ENCODE measurements around the gene TP53BP1.
A peak's percentile ranks its signal among the peaks of the same experiment; 100 is the strongest.
"Not testable (repeated sequence)": the region's sequence is repeated elsewhere in the genome, so short reads cannot be mapped to it uniquely, and the experiment has no call there.

Gene TP53BP1

GRCh38 chr15:43492673-43493601 lies at the start of gene TP53BP1:
TP53BP1 (minus strand) TSS chr15:43493156; CDS start chr15:43493043, 113 bp downstream.
- peak; percentile 97 for DNase-seq

DNA sequence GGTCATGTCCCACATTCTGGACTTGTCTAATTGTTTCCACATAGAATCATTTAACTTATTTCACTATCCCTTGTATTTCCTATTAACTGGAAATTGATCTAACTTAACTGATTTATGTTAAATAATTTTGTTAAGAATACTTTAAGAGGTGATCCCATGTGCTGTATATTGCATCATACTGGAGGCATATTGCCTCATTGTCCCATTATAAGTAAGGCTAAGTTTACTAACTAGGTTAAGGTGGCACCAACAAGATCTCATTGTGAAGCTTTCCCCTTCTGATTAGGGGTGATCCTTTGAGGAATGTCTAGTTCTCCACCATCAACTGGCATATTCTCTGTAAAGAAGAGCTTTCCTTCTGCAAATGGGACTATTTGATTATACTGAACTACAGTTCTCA lies 48.8 kb upstream of the TP53BP1 start:
- DNase-seq: no peak

GRCh38 chr15:43538091-43538490 lies 45.1 kb upstream of the TP53BP1 start:
- DNase-seq: no peak

GRCh38 chr15:43534897-43535296 lies 41.9 kb upstream of the TP53BP1 start:
- no peak for DNase-seq

DNA sequence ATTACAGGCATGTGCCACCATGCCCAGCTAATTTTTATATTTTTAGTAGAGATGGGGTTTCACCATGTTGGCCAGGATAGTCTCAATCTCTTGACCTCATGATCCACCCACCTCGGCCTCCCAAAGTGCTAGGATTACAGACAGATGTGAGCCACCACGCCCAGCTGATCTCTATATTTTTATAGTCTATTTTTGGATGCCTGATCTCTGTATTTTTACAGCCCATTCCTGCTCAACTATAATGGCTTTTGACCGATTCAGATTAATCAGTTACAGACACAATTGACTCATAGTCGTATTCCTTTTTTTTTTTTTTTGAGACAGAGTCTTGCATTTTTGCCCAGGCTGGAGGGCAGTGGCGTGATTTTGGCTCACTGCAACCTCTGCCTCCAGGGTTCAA lies 39.9 kb upstream of the TP53BP1 start:
- DNase-seq: not testable (repeated sequence)

- no peak for DNase-seq
These were observed 38.2 kb upstream of the TP53BP1 start for GRCh38 chr15:43531018-43531670.

DNA sequence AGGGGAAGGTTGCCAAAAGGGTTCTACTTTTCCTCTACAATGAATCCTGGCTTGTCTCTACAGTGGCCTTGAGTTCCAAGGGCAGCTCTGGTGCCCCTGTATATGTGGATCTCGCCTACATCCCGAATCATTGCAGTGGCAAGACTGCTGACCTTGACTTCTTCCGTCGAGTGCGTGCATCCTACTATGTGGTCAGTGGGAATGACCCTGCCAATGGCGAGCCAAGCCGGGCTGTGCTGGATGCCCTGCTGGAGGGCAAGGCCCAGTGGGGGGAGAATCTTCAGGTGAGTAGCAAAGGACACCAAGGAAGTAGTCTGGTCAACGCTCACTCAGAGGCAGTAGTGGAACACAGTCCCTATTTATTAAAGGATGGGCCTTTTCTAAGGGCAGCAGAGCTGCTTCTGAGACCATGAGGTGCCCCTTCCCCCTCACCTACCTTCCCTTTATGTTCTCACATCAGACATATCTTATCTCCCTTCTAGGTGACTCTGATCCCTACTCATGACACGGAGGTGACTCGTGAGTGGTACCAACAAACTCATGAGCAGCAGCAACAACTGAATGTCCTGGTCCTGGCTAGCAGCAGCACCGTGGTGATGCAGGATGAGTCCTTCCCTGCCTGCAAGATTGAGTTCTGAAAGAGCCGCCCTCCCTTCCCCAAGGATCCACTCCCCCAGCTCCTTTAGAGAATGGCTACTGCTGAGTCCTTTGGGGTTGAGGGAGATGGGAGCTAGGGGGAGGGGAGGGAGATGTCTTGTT lies 36.8 kb upstream of the TP53BP1 start:
- DNase-seq: no peak

GRCh38 chr15:43529141-43529540 lies 36.2 kb upstream of the TP53BP1 start:
- peak; percentile 2 for DNase-seq

DNA sequence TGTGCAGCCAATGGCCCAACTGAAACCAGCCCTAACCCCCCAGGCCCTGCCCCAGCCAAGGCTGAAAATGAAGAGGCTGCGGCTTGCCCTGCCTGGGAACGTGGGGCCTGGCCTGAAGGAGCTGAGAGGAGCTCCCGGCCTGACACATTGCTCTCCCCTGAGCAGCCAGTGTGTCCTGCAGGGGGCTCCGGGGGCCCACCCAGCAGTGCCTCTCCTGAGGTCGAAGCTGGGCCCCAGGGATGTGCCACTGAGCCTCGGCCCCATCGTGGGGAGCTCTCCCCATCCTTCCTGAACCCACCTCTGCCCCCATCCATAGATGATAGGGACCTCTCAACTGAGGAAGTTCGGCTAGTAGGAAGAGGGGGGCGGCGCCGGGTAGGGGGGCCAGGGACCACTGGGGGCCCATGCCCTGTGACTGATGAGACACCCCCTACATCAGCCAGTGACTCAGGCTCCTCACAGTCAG lies 35.6 kb upstream of the TP53BP1 start:
- peak; percentile 12 for DNase-seq

- peak; percentile 15 for DNase-seq
These were observed 35.0 kb upstream of the TP53BP1 start for GRCh38 chr15:43527802-43528541.

DNA sequence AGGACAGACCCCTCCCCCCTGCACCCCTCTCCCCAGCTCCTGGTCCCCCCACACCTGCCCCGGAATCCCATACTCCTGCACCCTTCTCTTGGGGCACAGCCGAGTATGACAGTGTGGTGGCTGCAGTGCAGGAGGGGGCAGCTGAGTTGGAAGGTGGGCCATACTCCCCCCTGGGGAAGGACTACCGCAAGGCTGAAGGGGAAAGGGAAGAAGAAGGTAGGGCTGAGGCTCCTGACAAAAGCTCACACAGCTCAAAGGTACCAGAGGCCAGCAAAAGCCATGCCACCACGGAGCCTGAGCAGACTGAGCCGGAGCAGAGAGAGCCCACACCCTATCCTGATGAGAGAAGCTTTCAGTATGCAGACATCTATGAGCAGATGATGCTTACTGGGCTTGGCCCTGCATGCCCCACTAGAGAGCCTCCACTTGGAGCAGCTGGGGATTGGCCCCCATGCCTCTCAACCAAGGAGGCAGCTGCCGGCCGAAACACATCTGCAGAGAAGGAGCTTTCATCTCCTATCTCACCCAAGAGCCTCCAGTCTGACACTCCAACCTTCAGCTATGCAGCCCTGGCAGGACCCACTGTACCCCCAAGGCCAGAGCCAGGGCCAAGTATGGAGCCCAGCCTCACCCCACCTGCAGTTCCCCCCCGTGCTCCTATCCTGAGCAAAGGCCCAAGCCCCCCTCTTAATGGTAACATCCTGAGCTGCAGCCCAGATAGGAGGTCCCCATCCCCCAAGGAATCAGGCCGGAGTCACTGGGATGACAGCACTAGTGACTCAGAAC lies 34.3 kb upstream of the TP53BP1 start:
- peak; percentile 19 for DNase-seq

GRCh38 chr15:43526261-43526930 lies 33.4 kb upstream of the TP53BP1 start:
- peak; percentile 17 for DNase-seq

GRCh38 chr15:43525131-43525530 lies 32.2 kb upstream of the TP53BP1 start:
- DNase-seq: peak; percentile 18

DNA sequence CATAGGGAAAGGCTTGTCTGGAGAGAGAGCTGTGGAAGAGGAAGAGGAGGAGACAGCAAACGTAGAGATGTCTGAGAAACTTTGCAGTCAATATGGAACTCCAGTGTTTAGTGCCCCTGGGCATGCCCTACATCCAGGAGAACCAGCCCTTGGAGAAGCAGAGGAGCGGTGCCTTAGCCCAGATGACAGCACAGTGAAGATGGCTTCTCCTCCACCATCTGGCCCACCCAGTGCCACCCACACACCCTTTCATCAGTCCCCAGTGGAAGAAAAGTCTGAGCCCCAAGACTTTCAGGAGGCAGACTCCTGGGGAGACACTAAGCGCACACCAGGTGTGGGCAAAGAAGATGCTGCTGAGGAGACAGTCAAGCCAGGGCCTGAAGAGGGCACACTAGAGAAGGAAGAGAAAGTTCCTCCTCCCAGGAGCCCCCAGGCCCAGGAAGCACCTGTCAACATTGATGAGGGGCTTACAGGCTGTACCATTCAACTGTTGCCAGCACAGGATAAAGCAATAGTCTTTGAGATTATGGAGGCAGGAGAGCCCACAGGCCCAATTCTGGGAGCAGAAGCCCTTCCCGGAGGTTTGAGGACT lies 31.4 kb upstream of the TP53BP1 start:
- DNase-seq: no peak

- no peak for DNase-seq
These were observed 30.7 kb upstream of the TP53BP1 start for GRCh38 chr15:43523646-43524045.

DNA sequence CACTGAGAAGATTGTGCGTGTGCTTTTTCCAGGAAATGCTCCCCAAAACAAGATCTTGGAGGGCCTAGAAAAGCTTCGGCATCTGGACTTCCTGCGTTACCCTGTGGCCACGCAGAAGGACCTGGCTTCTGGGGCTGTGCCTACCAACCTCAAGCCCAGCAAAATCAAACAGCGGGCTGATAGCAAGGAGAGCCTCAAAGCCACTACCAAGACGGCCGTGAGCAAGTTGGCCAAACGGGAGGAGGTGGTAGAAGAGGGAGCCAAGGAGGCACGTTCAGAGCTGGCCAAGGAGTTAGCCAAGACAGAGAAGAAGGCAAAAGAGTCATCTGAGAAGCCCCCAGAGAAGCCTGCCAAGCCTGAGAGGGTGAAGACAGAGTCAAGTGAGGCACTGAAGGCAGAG lies 29.3 kb upstream of the TP53BP1 start:
- no peak for DNase-seq

GRCh38 chr15:43521419-43521818 lies 28.5 kb upstream of the TP53BP1 start:
- no peak for DNase-seq

GRCh38 chr15:43520138-43520537 lies 27.2 kb upstream of the TP53BP1 start:
- no peak for DNase-seq

- no peak for DNase-seq
These were observed 26.2 kb upstream of the TP53BP1 start for GRCh38 chr15:43519196-43519595.

DNA sequence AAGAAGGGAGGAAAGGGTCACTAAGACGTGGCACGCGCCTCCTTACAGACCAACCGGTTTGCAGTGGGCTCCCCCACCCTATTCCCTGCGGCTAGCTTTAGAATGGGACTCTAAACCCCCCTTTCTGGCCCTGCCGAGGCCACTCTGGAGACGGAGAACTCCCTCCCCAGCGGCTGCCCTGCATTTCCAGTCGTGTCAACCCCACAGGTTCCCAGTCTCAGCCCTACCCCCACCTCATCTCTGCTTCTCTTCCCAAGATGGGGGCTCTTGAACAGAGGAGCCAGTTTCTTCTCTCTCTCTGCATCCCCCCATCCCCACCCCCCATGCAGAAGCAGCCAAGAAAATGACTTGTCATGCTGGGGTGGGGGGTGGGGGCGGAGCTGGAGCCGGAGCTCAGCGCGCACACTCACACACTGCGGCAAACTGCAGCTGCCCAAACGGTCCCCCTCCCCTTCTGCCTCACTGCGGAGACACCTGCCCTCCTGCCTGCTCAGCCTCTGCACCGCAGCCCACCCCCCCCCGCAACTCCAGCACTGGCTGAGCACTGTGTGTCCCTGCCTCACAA lies 25.3 kb upstream of the TP53BP1 start:
- DNase-seq: no peak

Data from stimulated activated CD8-positive, alpha-beta memory T cell treated with anti-CD3 and anti-CD28 coated beads, Interleukin-4, amount 100 ng/mL, for 48 hours (primary cell).